Suprapubic skin (tissue), 4 donors: Measurements from ENCODE around the gene PHACTR2.

Experiments used
- POLR2A ChIP-seq, 2 donors: fragments of 450-650 bp; IDR thresholded peaks; one replicate each; pipeline ENCODE4 v1.6.1; 2017; ENCODE audit warnings: antibody characterized with exemption in 2 of 2, mild to moderate bottlenecking in 2 of 2, moderate library complexity in 2 of 2
- POLR2AphosphoS5 ChIP-seq, 3 donors: sonication (generic); formaldehyde crosslinking; IDR thresholded peaks; one replicate each; pipeline ENCODE4 v1.6.1; 2017; ENCODE audit warnings: antibody characterized with exemption in 3 of 3
- TF ChIP-seq, protein P1 (sequence below), 2 donors: fragments of 200-600 bp in 1 of 2; fragments of 450-650 bp in 1 of 2; sonication (generic) in 1 of 2; IDR thresholded peaks; one replicate each; pipeline ENCODE4 v1.5.1; 2016 to 2019; ENCODE audit warnings: antibody characterized with exemption in 2 of 2, mild to moderate bottlenecking in 1 of 2, moderate library complexity in 1 of 2

DNA sequence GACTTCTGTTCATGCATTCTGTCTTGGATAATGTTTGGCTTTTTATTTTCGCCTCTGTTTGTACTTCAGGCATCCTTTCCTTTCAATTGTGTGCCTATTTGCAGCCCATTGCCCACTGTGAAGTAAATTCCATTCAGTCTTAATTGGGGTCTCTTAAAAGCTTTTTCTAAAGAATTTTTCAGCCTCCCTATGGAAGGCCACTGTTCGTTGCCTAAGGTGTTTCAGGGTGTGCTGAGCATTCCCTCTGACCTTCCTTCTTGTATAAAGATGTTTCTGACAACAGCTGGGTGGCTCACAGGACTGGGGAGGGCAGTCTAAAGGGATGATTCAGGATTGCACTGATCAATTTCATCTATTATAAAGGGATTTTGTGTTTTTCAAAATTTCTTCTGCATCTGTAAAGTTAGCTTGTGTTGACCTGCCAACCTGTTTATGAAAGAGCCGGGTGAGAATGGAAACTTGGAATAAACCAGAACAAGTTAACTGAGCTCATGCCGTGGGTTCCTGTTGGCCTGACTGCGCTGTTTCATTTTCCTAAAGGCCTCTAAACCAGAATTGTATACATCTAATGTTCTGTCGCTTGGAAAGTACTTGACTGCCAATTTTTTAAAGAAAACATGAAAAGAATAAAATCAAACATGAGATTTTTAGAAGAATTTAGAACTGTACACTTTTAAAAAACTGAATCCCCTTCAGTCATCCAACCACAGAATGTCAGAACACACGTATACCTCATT is 14.3 kb downstream of the PHACTR2 start:
- TF ChIP-seq, protein P1, sequence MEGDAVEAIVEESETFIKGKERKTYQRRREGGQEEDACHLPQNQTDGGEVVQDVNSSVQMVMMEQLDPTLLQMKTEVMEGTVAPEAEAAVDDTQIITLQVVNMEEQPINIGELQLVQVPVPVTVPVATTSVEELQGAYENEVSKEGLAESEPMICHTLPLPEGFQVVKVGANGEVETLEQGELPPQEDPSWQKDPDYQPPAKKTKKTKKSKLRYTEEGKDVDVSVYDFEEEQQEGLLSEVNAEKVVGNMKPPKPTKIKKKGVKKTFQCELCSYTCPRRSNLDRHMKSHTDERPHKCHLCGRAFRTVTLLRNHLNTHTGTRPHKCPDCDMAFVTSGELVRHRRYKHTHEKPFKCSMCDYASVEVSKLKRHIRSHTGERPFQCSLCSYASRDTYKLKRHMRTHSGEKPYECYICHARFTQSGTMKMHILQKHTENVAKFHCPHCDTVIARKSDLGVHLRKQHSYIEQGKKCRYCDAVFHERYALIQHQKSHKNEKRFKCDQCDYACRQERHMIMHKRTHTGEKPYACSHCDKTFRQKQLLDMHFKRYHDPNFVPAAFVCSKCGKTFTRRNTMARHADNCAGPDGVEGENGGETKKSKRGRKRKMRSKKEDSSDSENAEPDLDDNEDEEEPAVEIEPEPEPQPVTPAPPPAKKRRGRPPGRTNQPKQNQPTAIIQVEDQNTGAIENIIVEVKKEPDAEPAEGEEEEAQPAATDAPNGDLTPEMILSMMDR (IDR thresholded peaks at IDR 0.05), result no peak
- no peak for TF ChIP-seq POLR2AphosphoS5 (IDR thresholded peaks at IDR 0.05)
- no peak for TF ChIP-seq POLR2A (IDR thresholded peaks at IDR 0.05)
